Hepatocyte (in vitro differentiated cells): ENCODE measurements around the gene CD300LB. TPM values are rescaled to one million over a fixed set of nuclear protein-coding genes. Genes with fewer than 3 reads are reported as not detected.

Experiments used
- DNase-seq: peaks from one replicate; pipeline ENCODE4 v3.0.0-alpha.2; 2016; ENCODE audit warnings: low spot score
- H2AFZ ChIP-seq: fragments of 200-600 bp; sonication (generic); 2 replicates; pipeline ENCODE4 v1.6.0; 2016; ENCODE audit warnings: antibody characterized with exemption, mild to moderate bottlenecking
- H3K27ac ChIP-seq: fragments of 200-600 bp; sonication (generic); 2 replicates; pipeline ENCODE4 v1.5.1; 2016; ENCODE audit warnings: mild to moderate bottlenecking
- H3K27me3 ChIP-seq: fragments of 200-600 bp; sonication (generic); 2 replicates; pipeline ENCODE4 v1.6.1; 2016
- H3K36me3 ChIP-seq: fragments of 200-600 bp; sonication (generic); replicated peaks from 2 replicates; pipeline ENCODE4 v1.5.1; 2016; ENCODE audit warnings: low read depth; ENCODE audit not compliant: insufficient read depth
- H3K4me1 ChIP-seq: fragments of 200-600 bp; sonication (generic); 2 replicates; pipeline ENCODE4 v1.5.1; 2016; ENCODE audit warnings: mild to moderate bottlenecking, moderate library complexity; ENCODE audit not compliant: insufficient read depth
- H3K4me2 ChIP-seq: fragments of 200-600 bp; sonication (generic); 2 replicates; pipeline ENCODE4 v1.6.0; 2016
- H3K4me3 ChIP-seq: fragments of 200-600 bp; sonication (generic); 2 replicates; pipeline ENCODE4 v1.5.1; 2016; ENCODE audit warnings: mild to moderate bottlenecking
- H3K79me2 ChIP-seq: fragments of 200-600 bp; sonication (generic); 2 replicates; pipeline ENCODE4 v1.6.0; 2017; ENCODE audit warnings: mild to moderate bottlenecking
- H3K9me2 ChIP-seq: fragments of 200-600 bp; sonication (generic); replicated peaks from 2 replicates; pipeline ENCODE4 v1.6.0; 2017; ENCODE audit warnings: mild to moderate bottlenecking; ENCODE audit not compliant: insufficient read depth
- H3K9me3 ChIP-seq: fragments of 200-600 bp; sonication (generic); 2 replicates; pipeline ENCODE4 v1.5.1; 2016; ENCODE audit warnings: low read depth, mild to moderate bottlenecking
- H4K20me1 ChIP-seq: fragments of 200-600 bp; sonication (generic); 2 replicates; pipeline ENCODE4 v1.6.0; 2016; ENCODE audit warnings: mild to moderate bottlenecking; ENCODE audit not compliant: insufficient read depth, poor library complexity, severe bottlenecking
- EZH2 ChIP-seq: fragments of 200-600 bp; sonication (generic); IDR thresholded peaks from 2 replicates; pipeline ENCODE4 v1.6.1; 2016; ENCODE audit warnings: antibody characterized with exemption, mild to moderate bottlenecking, borderline replicate concordance
- EZH2phosphoT487 ChIP-seq: fragments of 200-600 bp; sonication (generic); IDR thresholded peaks from one replicate; pipeline ENCODE4 v1.6.1; 2018; ENCODE audit warnings: antibody characterized with exemption, mild to moderate bottlenecking, low read depth, moderate library complexity; ENCODE audit not compliant: unreplicated experiment, severe bottlenecking
- WGBS: methylation state at CpG from one replicate; pipeline ENCODE4 v1.1.6; 2016; ENCODE audit warnings: low lambda C conversion rate; ENCODE audit errors: missing lambda C conversion rate; 5-methylcytosine and 5-hydroxymethylcytosine counted together
- polyA plus RNA-seq: library from polyadenylated mRNA; unstranded; fragments of >200 nt; fragmentation: Nextera tagmentation; extraction: Ambion mirVana; gene quantifications from 2 replicates; pipeline ENCODE4 v1.2.1, GENCODE V29; 2016
- total RNA-seq: library from RNA; depleted of rRNA; stranded (reverse); fragments of >200 nt; gene quantifications from 2 replicates; pipeline ENCODE4 v1.2.3, GENCODE V29; 2014
- TF ChIP-seq, protein P1 (sequence below): fragments of 200-600 bp; sonication (generic); IDR thresholded peaks from 2 replicates; pipeline ENCODE4 v1.5.1; 2016; ENCODE audit warnings: antibody characterized with exemption, mild to moderate bottlenecking; ENCODE audit not compliant: poor library complexity

CD300LB gene
- total and polyA plus RNA-seq, 2 experiments from 2014 or later: not detected

DNA sequence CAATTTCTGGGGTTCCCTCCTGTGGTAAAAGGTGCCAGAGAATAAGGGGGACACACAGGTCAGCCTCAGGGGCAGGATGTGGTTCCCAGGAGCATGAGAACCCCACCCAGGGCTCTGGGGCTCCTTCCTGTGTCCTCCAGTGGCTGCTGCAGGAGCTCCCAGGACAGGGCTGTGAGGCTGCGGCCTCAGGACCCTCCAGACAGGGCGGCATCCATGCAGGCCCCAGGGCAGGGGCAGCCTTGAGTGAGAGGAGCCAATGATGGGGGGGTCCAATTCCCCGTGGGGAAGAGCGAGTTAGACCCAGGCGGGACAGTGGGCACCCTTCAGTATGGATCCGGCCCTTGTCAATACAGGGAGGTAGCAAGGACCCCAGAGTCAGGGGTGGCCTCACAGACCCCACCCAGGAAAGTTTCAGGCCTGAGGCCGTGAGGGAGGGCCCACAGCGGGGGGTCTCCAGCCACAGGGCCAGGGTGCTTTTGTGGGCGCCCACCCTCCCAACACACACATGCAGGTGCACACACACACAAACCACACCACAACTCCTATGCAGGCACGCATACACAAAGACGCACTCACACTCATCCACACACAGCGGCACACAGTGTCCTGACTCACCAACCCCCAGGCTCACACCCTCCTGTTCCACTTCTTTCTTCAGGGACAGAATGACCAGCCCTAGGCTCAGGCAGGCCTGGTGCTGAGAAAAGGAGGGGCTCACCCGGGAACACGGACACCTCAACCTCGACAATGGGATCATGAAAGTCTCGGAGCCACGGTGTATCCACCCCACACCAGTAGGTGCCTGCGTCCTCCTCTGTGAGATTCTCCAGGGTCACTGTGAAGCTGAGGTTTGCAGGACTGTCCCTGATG lies 12.9 kb upstream of the CD300LB start:
- DNase-seq: no peak
- Histone ChIP-seq H4K20me1 (no peaks in the 10 kb centered on the region), H3K36me3 (no peaks in the 10 kb centered on the region), H2AFZ (no peak overlapping the region), H3K4me1 (no peaks in the 10 kb centered on the region), H3K4me2 (no peak overlapping the region), H3K27me3 (no peaks in the 10 kb centered on the region), H3K27ac (no peak overlapping the region), H3K4me3 (no peak overlapping the region), H3K9me3 (no peaks in the 10 kb centered on the region), H3K79me2 (no peaks in the 10 kb centered on the region), H3K9me2 (no peaks in the 10 kb centered on the region)
- WGBS: 91% methylated on average over 17 of the region's 18 CpGs
- TF ChIP-seq EZH2 (no peak), EZH2phosphoT487 (no peak)
- TF ChIP-seq, protein P1, sequence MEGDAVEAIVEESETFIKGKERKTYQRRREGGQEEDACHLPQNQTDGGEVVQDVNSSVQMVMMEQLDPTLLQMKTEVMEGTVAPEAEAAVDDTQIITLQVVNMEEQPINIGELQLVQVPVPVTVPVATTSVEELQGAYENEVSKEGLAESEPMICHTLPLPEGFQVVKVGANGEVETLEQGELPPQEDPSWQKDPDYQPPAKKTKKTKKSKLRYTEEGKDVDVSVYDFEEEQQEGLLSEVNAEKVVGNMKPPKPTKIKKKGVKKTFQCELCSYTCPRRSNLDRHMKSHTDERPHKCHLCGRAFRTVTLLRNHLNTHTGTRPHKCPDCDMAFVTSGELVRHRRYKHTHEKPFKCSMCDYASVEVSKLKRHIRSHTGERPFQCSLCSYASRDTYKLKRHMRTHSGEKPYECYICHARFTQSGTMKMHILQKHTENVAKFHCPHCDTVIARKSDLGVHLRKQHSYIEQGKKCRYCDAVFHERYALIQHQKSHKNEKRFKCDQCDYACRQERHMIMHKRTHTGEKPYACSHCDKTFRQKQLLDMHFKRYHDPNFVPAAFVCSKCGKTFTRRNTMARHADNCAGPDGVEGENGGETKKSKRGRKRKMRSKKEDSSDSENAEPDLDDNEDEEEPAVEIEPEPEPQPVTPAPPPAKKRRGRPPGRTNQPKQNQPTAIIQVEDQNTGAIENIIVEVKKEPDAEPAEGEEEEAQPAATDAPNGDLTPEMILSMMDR: no peak

DNA sequence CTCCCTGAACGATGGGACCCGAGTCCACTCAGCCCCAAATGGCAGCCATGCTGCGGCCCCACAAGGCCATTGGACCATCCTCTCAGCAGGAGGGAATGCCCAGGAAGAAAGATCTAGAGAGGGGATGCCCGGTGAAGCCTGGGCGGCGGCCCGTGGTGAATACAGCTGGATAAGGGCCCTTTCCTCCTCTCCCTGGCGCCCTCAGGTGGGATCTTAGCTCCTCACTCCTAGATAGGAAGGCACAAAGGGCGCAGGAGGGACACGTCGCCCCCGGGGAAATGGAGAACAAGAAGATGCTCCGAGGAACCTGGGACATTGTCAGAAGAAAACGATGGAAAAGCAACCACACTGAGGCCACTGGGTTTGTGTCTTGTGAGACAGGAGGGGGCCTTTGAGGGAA lies 12.1 kb upstream of the CD300LB start:
- Histone ChIP-seq H3K27ac (no peak overlapping the region), H3K79me2 (no peaks in the 10 kb centered on the region), H3K9me2 (no peaks in the 10 kb centered on the region), H3K27me3 (peaks cover under 1% of the 10 kb centered on the region), H3K4me1 (no peaks in the 10 kb centered on the region), H3K4me2 (no peak overlapping the region), H4K20me1 (no peaks in the 10 kb centered on the region), H3K4me3 (no peak overlapping the region), H3K9me3 (no peaks in the 10 kb centered on the region), H3K36me3 (no peaks in the 10 kb centered on the region), H2AFZ (no peak overlapping the region)
- WGBS: 77% methylated on average over 14 of the region's 14 CpGs
- TF ChIP-seq, protein P1: no peak
- TF ChIP-seq EZH2phosphoT487 (no peak), EZH2 (no peak)
- DNase-seq: no peak

DNA sequence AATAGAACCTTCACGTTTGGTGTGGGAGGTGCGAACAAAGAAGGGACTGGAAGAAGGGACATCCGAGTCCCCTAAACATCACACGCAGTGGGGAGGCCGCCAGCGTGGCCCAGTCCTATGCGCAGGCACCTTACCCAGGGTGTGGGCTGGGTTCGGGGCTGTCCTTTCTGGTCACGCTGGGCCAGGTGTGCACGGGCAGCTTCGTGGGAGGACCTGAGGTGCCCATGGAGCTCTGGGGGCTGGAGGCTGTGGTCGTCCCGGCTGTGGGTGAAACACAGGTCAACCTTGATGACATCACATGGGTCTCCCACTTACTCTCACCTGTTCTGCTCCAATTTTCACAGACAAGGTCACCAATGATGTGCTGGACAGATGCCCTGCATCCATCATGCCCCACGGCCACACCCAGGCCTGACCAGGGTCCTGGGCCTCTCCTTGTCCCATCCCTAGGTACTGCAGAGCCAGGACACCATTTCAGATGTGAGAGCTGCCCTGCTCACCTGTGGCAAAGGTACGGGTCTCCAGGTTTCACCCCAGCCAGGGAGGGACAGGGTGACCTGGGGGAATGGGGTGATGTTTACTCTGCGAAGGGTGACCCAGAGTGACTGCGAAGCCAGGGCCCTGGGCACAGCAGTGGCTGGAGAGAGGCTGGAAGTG lies 11.6 kb upstream of the CD300LB start:
- TF ChIP-seq EZH2 (no peak), EZH2phosphoT487 (no peak)
- TF ChIP-seq, protein P1: no peak
- WGBS: 93% methylated on average over 17 of the region's 17 CpGs
- H3K4me2 ChIP-seq: no peak overlapping the region
- H3K27ac ChIP-seq: no peak overlapping the region
- H3K79me2 ChIP-seq: no peaks in the 10 kb centered on the region
- no peaks in the 10 kb centered on the region for H3K9me3 ChIP-seq
- no peaks in the 10 kb centered on the region for H4K20me1 ChIP-seq
- H3K9me2 ChIP-seq: no peaks in the 10 kb centered on the region
- peaks cover 6% of the 10 kb centered on the region for H3K27me3 ChIP-seq
- H3K4me1 ChIP-seq: no peaks in the 10 kb centered on the region
- H3K4me3 ChIP-seq: no peak overlapping the region
- H2AFZ ChIP-seq: no peak overlapping the region
- H3K36me3 ChIP-seq: no peaks in the 10 kb centered on the region
- no peak for DNase-seq
